HepG2 (cell line): ENCODE results near the gene HAPLN3. TPM values are rescaled to one million over a fixed set of nuclear protein-coding genes. Genes with fewer than 3 reads are reported as not detected.

Source experiments
- ATAC-seq: fragments of 200-7000 bp; cut with Tn5 transposase; 3 replicates; pipeline ENCODE4 v1.9.1; 2020; ENCODE audit warnings: mild to moderate bottlenecking, moderate library complexity
- BruUV-seq: library from RNA; stranded (reverse); fragments of 400-500 nt; replicated peaks from 2 replicates; lab custom pipeline; 2021; lab: Mats Ljungman, UMichigan
- CTCF ChIA-PET: fragments of 300-600 bp; formaldehyde crosslinking; extraction: SDS; loops from one replicate; lab custom pipeline; 2021; ENCODE audit warnings: low total read pairs, inconsistent platforms, low intra/inter-chr PET ratio; lab: Yijun Ruan, JAX
- POLR2A ChIA-PET: fragments of 350-600 bp; sonication (Branson Sonifier 250); formaldehyde crosslinking; loops from one replicate; lab custom pipeline; 2020; ENCODE audit warnings: antibody characterized with exemption, inconsistent platforms; lab: Yijun Ruan, JAX
- DNase-seq: peaks from one replicate; pipeline ENCODE4 v3.0.0-alpha.2; 2015; ENCODE audit warnings: low spot score
- FAIRE-seq: peaks from 3 replicates; lab custom pipeline; 2011; peaks lifted over from hg19 to GRCh38; lab: Jason Lieb, UNC
- H2AFZ ChIP-seq: one replicate; pipeline ENCODE4 v1.6.1; 2011; ENCODE audit warnings: low read length, inconsistent platforms
- H3K27ac ChIP-seq: fragments of 300-600 bp; 3 replicates; pipeline ENCODE4 v1.8.0; 2011; ENCODE audit warnings: mixed run types, mild to moderate bottlenecking, mixed read lengths, low read length, inconsistent platforms; ENCODE audit not compliant: insufficient read depth; ENCODE audit errors: extremely low read length
- H3K27me3 ChIP-seq, 2 experiments: fragments of 200-600 bp in 1 of 2; 2 replicates in 1 of 2; 3 replicates in 1 of 2; pipeline versions ENCODE4 v1.6.0 to v1.8.0; 2011; ENCODE audit warnings: low read length in 2 of 2, mild to moderate bottlenecking in 2 of 2, moderate library complexity in 2 of 2, inconsistent platforms in 1 of 2; ENCODE audit not compliant: insufficient read depth in 2 of 2, control insufficient read depth in 1 of 2
- H3K36me3 ChIP-seq, 2 experiments: fragments of 200-600 bp in 1 of 2; replicated peaks in 1 of 2; 2 replicates in 1 of 2; 3 replicates in 1 of 2; pipeline versions ENCODE4 v1.5.1 to v1.8.0; 2011; ENCODE audit warnings: low read length in 2 of 2, inconsistent platforms in 1 of 2; ENCODE audit not compliant: insufficient read depth in 2 of 2, control insufficient read depth in 1 of 2
- H3K4me1 ChIP-seq: 2 replicates; pipeline ENCODE4 v1.5.1; 2012; ENCODE audit warnings: low read length, inconsistent platforms; ENCODE audit not compliant: insufficient read depth
- H3K4me2 ChIP-seq: 2 replicates; pipeline ENCODE4 v1.6.0; 2011; ENCODE audit warnings: low read depth, low read length, inconsistent platforms
- H3K4me3 ChIP-seq, 3 experiments: fragments of 200-600 bp in 1 of 3; sonication (generic), shearing (Covaris generic) in 1 of 3; replicated peaks in 1 of 3; 2 replicates each; pipeline ENCODE4 v1.5.1; 2011 to 2016; ENCODE audit warnings: low read length in 3 of 3, inconsistent platforms in 2 of 3, low read depth in 2 of 3, mild to moderate bottlenecking in 2 of 3, control low read depth in 1 of 3, mixed read lengths in 1 of 3; ENCODE audit not compliant: insufficient read depth in 1 of 3
- H3K79me2 ChIP-seq: one replicate; pipeline ENCODE4 v1.6.1; 2011; ENCODE audit warnings: low read length, inconsistent platforms; ENCODE audit not compliant: insufficient read depth
- H3K9ac ChIP-seq: 2 replicates; pipeline ENCODE4 v1.6.0; 2011; ENCODE audit warnings: mild to moderate bottlenecking, low read depth, low read length, inconsistent platforms; ENCODE audit not compliant: insufficient read depth
- H3K9me3 ChIP-seq: 2 replicates; pipeline ENCODE4 v1.5.1; 2012; ENCODE audit warnings: mild to moderate bottlenecking, low read length
- H4K20me1 ChIP-seq: 2 replicates; pipeline ENCODE4 v1.6.0; 2011; ENCODE audit warnings: inconsistent platforms, mild to moderate bottlenecking, low read length, moderate library complexity; ENCODE audit not compliant: insufficient read depth
- WGBS: methylation state at CpG from one replicate; pipeline ENCODE4 v1.1.6; 2017; ENCODE audit warnings: low lambda C conversion rate; 5-methylcytosine and 5-hydroxymethylcytosine counted together
- in situ Hi-C: cut with HindIII; loops from 2 replicates; pipeline ENCODE4 v1.10.0; 2017; ENCODE audit warnings: low pct_unique_long_range_greater_than_20kb; ENCODE audit not compliant: extremely low pct_ligation_motif_present
- intact Hi-C: fragments of 100-400 bp; cut with micrococcal nuclease; formaldehyde crosslinking; loops from one replicate; pipeline ENCODE4 v1.10.0; 2022; ENCODE audit not compliant: unreplicated experiment
- polyA plus RNA-seq, 8 experiments: library from polyadenylated mRNA; depleted of rRNA in 3 of 8; stranded (reverse) in 7 of 8; unstranded in 1 of 8; fragments of >200 nt; fragmentation: Illumina TruSeq in 4 of 8; extraction: Trizol in 4 of 8; gene quantifications; 2 replicates each; pipeline versions ENCODE4 v1.2.1 to v1.2.3, GENCODE V29; 2011 to 2016; ENCODE audit warnings: low read depth in 4 of 8, missing spikeins in 1 of 8, mixed read lengths in 1 of 8; ENCODE audit not compliant: insufficient read depth in 1 of 8
- total RNA-seq, 5 experiments: library from RNA; depleted of rRNA; stranded (reverse); fragments of >200 nt; fragmentation: Illumina TruSeq; extraction: Trizol; gene quantifications; 2 replicates each; pipeline ENCODE4 v1.2.3, GENCODE V29; 2016; ENCODE audit warnings: low read depth in 1 of 5
- TF ChIP-seq, protein P1 (sequence below): sonication (generic); formaldehyde crosslinking; IDR thresholded peaks from 2 replicates; pipeline ENCODE4 v1.4.0; 2020; ENCODE audit warnings: mild to moderate bottlenecking, low read depth, missing genetic modification reagents
- TF ChIP-seq, protein P2 (sequence below), 2 experiments: sonication (generic) in 1 of 2; formaldehyde crosslinking in 1 of 2; IDR thresholded peaks; 2 replicates each; pipeline versions ENCODE4 v1.4.0 to v1.6.1; 2018 to 2020; ENCODE audit warnings: missing genetic modification reagents in 2 of 2, borderline replicate concordance in 1 of 2, low read depth in 1 of 2, mild to moderate bottlenecking in 1 of 2, missing biosample characterization in 1 of 2
- TF ChIP-seq, protein P3 (sequence below): sonication (generic); formaldehyde crosslinking; IDR thresholded peaks from 2 replicates; pipeline ENCODE4 v1.4.0; 2020; ENCODE audit warnings: missing genetic modification reagents, borderline replicate concordance
- TF ChIP-seq, protein P4 (sequence below): sonication (generic); formaldehyde crosslinking; conservative IDR thresholded peaks from 2 replicates; pipeline ENCODE4 v1.4.0; 2020; ENCODE audit warnings: mild to moderate bottlenecking, missing genetic modification reagents, moderate library complexity
- TF ChIP-seq, protein P5 (sequence below): sonication (generic); formaldehyde crosslinking; IDR thresholded peaks from 2 replicates; pipeline ENCODE4 v1.5.0; 2020; ENCODE audit warnings: mild to moderate bottlenecking, missing genetic modification reagents

Gene HAPLN3
- total and polyA plus RNA-seq, 2 of the 13 experiments (the other 11 are each of a cell fraction or from before 2014, with no cell fraction given): 0.09 TPM; not detected in 1

DNA sequence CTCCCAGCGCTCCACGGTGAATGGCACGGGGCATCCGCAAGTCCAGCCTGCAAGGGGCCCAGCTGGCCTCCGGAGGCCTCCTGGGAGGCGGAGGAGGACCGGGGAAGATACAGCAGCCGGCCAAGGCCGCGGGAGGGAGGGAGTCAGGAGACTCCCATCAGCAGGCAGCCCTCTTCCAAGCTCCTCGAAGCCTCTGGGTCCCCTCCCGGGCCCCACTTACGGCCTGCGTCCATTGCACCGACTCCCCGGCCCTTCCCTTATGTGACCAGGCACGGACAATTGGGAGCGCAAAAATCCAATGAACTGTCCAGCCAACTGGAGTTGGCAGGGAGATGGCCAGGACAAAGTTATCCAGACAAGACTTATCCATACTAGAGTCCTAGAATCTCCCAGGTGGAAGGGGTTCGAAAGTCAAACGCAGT lies 17.2 kb upstream of the HAPLN3 start:
- no peaks in the 10 kb centered on the region for H3K27me3 ChIP-seq
- ATAC-seq (peak; percentile 29), DNase-seq (no peak), FAIRE-seq (no peak)
- H3K4me2 ChIP-seq: peak overlapping the region; percentile 74
- H4K20me1 ChIP-seq: no peaks in the 10 kb centered on the region
- ChIA-PET CTCF (interaction anchor here (1.3 kb wide), 1 partner anchor 8 kb away, joined by 4 read pairs; no protein-coding TSS in a partner anchor), POLR2A (no interaction called here)
- H3K4me3 ChIP-seq: peak overlapping the region; percentile 46 to 76 (median 69)
- in situ Hi-C loops: no loop called here
- 6% methylated on average over 9 of the region's 20 CpGs for WGBS
- peaks cover 18% of the 10 kb centered on the region for H3K4me1 ChIP-seq
- no peak overlapping the region for H2AFZ ChIP-seq
- no peaks in the 10 kb centered on the region for H3K36me3 ChIP-seq
- BruUV-seq: no TSS peak
- TF ChIP-seq, protein P1, sequence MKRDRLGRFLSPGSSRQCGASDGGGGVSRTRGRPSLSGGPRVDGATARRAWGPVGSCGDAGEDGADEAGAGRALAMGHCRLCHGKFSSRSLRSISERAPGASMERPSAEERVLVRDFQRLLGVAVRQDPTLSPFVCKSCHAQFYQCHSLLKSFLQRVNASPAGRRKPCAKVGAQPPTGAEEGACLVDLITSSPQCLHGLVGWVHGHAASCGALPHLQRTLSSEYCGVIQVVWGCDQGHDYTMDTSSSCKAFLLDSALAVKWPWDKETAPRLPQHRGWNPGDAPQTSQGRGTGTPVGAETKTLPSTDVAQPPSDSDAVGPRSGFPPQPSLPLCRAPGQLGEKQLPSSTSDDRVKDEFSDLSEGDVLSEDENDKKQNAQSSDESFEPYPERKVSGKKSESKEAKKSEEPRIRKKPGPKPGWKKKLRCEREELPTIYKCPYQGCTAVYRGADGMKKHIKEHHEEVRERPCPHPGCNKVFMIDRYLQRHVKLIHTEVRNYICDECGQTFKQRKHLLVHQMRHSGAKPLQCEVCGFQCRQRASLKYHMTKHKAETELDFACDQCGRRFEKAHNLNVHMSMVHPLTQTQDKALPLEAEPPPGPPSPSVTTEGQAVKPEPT: no peak
- TF ChIP-seq, protein P2, sequence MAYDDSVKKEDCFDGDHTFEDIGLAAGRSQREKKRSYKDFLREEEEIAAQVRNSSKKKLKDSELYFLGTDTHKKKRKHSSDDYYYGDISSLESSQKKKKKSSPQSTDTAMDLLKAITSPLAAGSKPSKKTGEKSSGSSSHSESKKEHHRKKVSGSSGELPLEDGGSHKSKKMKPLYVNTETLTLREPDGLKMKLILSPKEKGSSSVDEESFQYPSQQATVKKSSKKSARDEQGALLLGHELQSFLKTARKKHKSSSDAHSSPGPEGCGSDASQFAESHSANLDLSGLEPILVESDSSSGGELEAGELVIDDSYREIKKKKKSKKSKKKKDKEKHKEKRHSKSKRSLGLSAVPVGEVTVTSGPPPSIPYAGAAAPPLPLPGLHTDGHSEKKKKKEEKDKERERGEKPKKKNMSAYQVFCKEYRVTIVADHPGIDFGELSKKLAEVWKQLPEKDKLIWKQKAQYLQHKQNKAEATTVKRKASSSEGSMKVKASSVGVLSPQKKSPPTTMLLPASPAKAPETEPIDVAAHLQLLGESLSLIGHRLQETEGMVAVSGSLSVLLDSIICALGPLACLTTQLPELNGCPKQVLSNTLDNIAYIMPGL (CRISPR knock-in tag; IDR thresholded peaks at IDR 0.05; ENCODE audit: borderline replicate concordance in 1 of 2, low read depth in 1 of 2): 0 out of 4 replicates have a peak, but pooled peaks of 1 of the 2 experiments have one; percentile 2
- TF ChIP-seq, protein P3, sequence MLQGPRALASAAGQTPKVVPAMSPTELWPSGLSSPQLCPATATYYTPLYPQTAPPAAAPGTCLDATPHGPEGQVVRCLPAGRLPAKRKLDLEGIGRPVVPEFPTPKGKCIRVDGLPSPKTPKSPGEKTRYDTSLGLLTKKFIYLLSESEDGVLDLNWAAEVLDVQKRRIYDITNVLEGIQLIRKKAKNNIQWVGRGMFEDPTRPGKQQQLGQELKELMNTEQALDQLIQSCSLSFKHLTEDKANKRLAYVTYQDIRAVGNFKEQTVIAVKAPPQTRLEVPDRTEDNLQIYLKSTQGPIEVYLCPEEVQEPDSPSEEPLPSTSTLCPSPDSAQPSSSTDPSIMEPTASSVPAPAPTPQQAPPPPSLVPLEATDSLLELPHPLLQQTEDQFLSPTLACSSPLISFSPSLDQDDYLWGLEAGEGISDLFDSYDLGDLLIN (CRISPR knock-in tag): no peak
- TF ChIP-seq, protein P4, sequence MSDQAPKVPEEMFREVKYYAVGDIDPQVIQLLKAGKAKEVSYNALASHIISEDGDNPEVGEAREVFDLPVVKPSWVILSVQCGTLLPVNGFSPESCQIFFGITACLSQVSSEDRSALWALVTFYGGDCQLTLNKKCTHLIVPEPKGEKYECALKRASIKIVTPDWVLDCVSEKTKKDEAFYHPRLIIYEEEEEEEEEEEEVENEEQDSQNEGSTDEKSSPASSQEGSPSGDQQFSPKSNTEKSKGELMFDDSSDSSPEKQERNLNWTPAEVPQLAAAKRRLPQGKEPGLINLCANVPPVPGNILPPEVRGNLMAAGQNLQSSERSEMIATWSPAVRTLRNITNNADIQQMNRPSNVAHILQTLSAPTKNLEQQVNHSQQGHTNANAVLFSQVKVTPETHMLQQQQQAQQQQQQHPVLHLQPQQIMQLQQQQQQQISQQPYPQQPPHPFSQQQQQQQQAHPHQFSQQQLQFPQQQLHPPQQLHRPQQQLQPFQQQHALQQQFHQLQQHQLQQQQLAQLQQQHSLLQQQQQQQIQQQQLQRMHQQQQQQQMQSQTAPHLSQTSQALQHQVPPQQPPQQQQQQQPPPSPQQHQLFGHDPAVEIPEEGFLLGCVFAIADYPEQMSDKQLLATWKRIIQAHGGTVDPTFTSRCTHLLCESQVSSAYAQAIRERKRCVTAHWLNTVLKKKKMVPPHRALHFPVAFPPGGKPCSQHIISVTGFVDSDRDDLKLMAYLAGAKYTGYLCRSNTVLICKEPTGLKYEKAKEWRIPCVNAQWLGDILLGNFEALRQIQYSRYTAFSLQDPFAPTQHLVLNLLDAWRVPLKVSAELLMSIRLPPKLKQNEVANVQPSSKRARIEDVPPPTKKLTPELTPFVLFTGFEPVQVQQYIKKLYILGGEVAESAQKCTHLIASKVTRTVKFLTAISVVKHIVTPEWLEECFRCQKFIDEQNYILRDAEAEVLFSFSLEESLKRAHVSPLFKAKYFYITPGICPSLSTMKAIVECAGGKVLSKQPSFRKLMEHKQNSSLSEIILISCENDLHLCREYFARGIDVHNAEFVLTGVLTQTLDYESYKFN: 0 out of 2 replicates have a peak, but pooled peaks have one; percentile 1
- TF ChIP-seq, protein P5, sequence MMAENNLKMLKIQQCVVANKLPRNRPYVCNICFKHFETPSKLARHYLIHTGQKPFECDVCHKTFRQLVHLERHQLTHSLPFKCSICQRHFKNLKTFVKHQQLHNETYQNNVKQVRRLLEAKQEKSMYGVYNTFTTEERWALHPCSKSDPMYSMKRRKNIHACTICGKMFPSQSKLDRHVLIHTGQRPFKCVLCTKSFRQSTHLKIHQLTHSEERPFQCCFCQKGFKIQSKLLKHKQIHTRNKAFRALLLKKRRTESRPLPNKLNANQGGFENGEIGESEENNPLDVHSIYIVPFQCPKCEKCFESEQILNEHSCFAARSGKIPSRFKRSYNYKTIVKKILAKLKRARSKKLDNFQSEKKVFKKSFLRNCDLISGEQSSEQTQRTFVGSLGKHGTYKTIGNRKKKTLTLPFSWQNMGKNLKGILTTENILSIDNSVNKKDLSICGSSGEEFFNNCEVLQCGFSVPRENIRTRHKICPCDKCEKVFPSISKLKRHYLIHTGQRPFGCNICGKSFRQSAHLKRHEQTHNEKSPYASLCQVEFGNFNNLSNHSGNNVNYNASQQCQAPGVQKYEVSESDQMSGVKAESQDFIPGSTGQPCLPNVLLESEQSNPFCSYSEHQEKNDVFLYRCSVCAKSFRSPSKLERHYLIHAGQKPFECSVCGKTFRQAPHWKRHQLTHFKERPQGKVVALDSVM (CRISPR knock-in tag): peak; percentile 39; the same call in 1 of the 2 replicates
- intact Hi-C loops: no loop called here
- H3K9me3 ChIP-seq: no peaks in the 10 kb centered on the region
- H3K79me2 ChIP-seq: no peaks in the 10 kb centered on the region
- peak overlapping the region; percentile 25 for H3K9ac ChIP-seq
- no peak overlapping the region for H3K27ac ChIP-seq
